ENCODE measurements around the gene TBC1D22A. TPM values are rescaled to one million over a fixed set of nuclear protein-coding genes. Genes with fewer than 3 reads are reported as not detected.

Gene TBC1D22A
- total RNA-seq, 1 donor from 2014 or later, result 20.1 TPM

DNA sequence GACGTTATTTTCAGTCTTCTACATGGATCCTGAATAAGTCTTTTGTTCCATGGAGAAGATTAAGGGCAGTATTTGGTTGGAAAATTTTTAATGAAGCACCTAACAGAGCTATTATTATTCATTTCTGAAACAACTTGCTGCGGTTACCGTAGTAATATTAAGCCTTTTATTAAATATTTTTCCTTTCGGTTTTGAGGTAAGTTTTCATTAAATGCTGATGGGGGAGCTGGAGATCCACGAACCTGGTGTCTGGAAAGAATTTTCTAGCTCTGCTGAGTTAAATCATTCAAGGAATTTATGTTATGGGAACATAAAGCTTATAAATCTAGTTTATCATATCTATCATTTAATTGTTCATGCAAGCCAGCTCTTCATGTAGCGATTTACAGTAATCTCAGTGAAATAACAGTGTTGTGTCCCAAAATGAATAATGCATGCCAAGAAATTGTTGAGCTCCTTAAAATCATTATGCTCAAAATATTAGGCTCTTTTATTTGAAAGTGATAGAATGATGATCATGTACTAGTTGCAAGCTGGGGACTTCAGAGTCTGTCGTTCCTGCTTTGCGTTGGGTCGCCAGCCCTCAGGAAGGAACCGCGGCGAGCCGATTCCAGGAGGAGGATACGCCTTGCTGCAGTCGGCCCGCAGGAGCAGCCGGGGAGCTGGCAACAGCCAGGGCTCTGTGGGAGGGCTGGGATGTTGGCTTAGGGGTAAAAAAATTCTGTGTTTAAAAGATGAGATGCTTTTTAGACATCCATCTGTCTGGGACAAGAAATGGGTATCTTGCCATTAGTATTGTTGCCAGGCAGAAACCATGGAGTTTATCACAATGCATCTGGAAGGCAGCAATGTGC is 83.1 kb downstream of the TBC1D22A start:
- no peak for DNase-seq (ENCODE audit: low spot score)
- intact Hi-C loops (cut with DNase I), result no loop called here

GRCh38 chr22:46846150-46846831 is 83.8 kb downstream of the TBC1D22A start:
- intact Hi-C loops (cut with DNase I), result no loop called here
- DNase-seq (ENCODE audit: low spot score), result no peak

DNA sequence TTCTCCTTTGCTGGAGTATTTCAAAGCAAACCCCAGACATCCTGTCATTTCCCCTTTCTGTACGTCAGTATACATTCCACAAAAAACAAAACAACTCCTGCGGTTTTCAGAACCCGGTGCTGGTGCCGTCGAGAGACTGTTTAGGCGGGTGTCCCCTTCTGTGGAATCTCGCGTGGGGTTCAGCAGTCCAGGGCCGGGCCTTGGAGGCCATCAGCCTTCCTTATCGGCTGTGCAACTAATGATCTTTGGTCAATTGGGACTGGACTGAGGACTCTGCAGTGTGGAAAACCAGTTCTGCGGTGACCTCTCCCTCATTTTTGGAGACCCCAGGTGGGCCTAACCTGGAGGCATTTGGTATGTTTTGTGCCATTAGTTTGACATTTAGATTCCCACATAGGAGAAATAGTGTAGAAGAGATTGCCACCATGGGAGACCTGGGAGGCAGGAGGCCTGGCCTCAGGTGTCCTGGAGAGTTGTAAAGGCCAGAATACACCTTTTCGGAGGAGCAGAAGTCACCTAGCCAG is 84.4 kb downstream of the TBC1D22A start:
- intact Hi-C loops (cut with DNase I), result no loop called here

DNA sequence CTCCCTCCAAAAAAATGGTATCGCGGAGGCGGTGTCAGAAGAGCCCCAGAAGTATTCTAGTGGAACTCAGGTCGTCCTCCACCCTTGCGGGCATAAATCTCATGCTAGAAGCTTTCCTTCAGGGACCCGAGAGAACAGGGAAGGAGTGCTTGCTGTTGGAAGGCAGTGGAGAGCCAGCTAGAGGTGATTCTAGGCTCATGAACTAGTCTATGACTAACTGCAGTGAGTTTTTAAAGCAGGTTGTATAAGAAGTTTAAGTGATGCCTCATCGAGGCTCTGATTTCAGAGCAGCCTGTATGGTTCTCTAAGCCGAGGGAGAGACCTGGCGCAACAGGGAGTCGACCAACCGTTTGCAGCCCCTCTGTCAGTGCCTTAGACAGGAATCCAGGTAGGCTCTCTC is 85.7 kb downstream of the TBC1D22A start:
- DNase-seq (ENCODE audit: low spot score), result no peak
- intact Hi-C loops (cut with DNase I), result no loop called here

More for the DNA sequence above, 84.4 kb downstream of the TBC1D22A start:
- DNase-seq (ENCODE audit: low spot score), result no peak

- intact Hi-C loops (cut with DNase I), result no loop called here
- DNase-seq (ENCODE audit: low spot score), result no peak
Observed at GRCh38 chr22:46849101-46849500, 86.7 kb downstream of the TBC1D22A start.

DNA sequence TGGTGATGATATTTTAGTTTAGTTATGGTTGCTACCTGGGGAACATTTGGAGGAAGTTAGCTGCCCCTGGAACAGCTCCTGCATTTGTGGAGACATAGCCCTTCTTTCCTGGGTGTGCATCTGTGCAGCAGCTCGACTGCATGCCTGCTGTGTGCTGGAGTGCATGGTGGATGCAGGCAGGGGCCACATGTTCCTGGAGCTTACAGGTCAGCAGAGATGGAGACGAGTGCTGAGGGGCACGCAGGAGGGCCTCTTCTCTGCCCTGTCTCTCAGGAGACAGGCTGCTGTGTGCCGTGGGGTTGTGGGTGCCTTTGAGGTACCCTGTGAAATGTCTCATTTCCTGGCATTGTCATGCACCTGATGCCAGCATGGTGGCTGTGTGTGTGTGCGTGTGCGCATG is 87.5 kb downstream of the TBC1D22A start:
- DNase-seq (ENCODE audit: low spot score), result no peak
- intact Hi-C loops (cut with DNase I), result no loop called here

GRCh38 chr22:46851311-46851710 is 88.9 kb downstream of the TBC1D22A start:
- intact Hi-C loops (cut with DNase I), result no loop called here
- DNase-seq (ENCODE audit: low spot score), result no peak

- DNase-seq (ENCODE audit: low spot score), result no peak
- intact Hi-C loops (cut with DNase I), result no loop called here
Observed at GRCh38 chr22:46851941-46852340, 89.5 kb downstream of the TBC1D22A start.

DNA sequence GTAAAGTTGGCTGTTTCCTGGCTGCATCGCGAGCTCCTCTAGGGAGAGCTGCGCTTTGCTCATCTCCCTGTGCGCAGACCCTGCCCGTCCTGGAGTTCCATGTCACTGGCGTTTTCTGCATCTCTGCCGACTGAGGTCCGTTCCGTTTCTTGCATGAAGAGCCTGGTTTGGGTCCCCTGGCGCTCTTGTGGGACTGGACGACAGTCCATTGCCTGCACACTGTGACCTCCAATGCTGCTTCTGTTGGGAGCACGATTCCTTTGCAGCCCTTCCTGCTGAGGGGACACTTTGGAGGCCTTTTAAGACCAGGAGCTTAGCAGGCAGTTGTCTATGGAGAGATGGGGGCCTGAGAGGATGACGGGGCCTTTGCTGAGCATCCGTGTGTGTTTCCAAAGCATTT is 90.3 kb downstream of the TBC1D22A start:
- intact Hi-C loops (cut with DNase I), result no loop called here

GRCh38 chr22:46853191-46853590 is 90.7 kb downstream of the TBC1D22A start:
- no peak for DNase-seq (ENCODE audit: low spot score)
- intact Hi-C loops (cut with DNase I), result no loop called here

More for the DNA sequence above, 90.3 kb downstream of the TBC1D22A start:
- no peak for DNase-seq (ENCODE audit: low spot score)

GRCh38 chr22:46854125-46854870 is 91.8 kb downstream of the TBC1D22A start:
- no peak for DNase-seq (ENCODE audit: low spot score)
- intact Hi-C loops (cut with DNase I), result no loop called here

DNA sequence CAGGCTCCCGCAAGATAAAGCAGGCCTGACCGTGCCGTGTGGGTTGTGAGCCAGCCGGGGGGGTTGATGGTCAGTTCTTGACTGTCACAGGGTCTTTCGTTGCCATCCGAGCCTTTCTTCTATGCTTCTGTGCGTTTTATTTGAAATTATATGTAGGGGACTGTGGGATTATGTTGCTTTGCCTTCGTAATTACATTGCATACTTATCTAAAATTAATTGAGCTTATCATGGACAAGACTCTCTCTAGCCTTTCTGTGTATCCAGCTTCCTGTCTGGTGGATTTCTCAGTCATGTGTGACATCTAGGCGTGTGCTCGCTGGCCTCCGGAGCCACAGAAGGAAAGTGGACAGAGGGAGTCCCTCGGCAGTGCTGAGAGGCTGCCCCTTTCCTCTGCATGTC is 93.2 kb downstream of the TBC1D22A start:
- intact Hi-C loops (cut with DNase I), result no loop called here
- DNase-seq (ENCODE audit: low spot score), result no peak

- DNase-seq (ENCODE audit: low spot score), result no peak
- intact Hi-C loops (cut with DNase I), result no loop called here
Observed at GRCh38 chr22:46856661-46857060, 94.2 kb downstream of the TBC1D22A start.

DNA sequence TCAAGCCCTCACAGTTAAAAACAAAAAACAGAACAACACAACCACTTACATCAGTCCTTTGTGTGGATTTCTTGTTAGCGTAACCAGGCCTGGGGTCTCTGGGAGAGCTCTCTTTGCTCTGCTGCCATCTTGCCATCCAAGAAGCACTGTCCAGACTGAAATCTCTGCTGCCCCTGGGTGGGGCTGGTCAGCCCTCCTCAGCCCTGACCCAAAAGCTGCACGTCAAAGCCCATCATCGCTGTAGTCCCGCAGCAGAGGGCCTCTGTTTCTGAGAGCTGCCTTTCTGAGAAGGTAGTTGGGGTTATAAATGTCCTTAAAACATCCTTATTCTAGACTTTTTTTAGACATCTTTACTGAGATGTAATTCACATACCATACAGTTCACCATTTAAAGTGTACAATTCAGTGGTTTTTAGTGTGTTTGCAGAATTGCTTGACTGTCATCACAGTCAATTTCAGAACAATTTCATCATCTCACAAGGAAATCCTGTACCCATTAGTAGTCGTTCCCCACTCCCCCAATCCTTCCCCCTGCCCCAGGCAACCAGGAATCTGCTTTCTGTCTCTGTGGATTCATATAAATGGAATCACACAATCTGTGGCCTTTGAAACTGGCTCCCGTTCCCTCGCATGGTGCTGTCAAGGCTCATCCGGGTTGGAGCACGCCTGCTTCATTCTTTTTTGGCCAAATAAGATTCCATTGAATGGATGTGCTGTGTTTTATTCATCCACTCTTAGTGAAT is 94.9 kb downstream of the TBC1D22A start:
- intact Hi-C loops (cut with DNase I), result no loop called here
- DNase-seq (ENCODE audit: low spot score), result no peak

- intact Hi-C loops (cut with DNase I), result no loop called here
- DNase-seq (ENCODE audit: low spot score), result no peak
Observed at GRCh38 chr22:46857885-46858143, 95.4 kb downstream of the TBC1D22A start.

DNA sequence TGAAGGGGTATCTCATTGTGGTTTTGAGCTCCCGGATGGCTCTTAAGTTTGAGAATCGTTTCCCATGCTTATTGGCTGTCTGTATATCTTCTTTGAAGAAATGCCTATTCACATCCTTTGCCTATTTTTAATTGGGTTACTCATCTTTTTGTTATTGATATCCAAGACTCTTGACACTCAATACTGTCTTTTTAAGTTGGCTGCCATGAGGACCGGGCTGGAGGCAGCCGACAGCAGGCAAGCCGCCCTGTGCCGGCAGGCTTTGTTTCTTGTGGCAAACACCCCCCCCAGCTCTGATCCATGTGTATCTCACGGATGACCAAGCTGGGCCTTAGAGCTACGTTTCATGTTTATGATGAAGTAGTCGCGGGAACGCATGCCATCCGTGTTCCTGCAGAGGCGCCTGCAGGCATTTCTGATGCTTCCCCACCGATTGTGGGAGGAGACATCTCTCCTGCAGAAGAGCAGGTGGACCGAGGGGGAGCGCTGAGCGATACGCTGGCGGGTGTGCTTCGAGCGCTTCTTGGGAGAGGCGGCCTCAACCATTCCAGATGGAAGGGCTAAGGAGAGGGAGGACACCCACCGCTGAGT is 95.8 kb downstream of the TBC1D22A start:
- no peak for DNase-seq (ENCODE audit: low spot score)
- intact Hi-C loops (cut with DNase I), result no loop called here

DNA sequence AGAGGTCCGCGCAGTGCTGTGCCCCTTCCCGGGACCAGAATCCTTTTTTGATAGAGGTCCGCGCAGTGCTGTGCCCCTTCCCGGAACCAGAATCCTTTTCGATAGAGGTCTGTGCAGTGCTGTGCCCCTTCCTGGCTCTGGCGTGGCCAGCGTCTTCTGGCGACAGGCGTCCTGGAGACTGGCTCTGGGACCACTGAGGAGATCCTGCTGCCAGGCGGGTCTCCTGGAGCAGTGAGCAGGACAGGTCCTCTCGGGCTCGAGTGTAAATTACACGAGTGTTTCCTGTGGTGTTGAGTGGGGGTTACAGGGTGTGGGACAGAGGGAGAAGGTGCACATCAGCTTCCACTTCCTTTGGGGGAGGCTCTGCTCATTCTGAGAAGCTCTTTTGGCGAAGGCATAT is 98.1 kb downstream of the TBC1D22A start:
- intact Hi-C loops (cut with DNase I), result no loop called here
- no peak for DNase-seq (ENCODE audit: low spot score)

- intact Hi-C loops (cut with DNase I), result no loop called here
Observed at GRCh38 chr22:46861468-46862367, 99.3 kb downstream of the TBC1D22A start.

More at GRCh38 chr22:46861468-46862367, 99.3 kb downstream of the TBC1D22A start:
- DNase-seq (ENCODE audit: low spot score), result no peak
